GM10847 (cell line): ENCODE results near the gene TMEFF2.

ENCODE experiments used
- POLR2A ChIP-seq: IDR thresholded peaks from 2 replicates; pipeline ENCODE4 v1.6.1; 2011; ENCODE audit not compliant: insufficient read length; ENCODE audit errors: extremely low read depth

The TMEFF2 gene

GRCh38 chr2:191952515-191953270 lies 242.0 kb downstream of the TMEFF2 start:
- no peak for TF ChIP-seq POLR2A

- TF ChIP-seq POLR2A: no peak
Measured at GRCh38 chr2:191951832-191952231, 242.9 kb downstream of the TMEFF2 start.

- no peak for TF ChIP-seq POLR2A
Measured at GRCh38 chr2:191951376-191951775, 243.4 kb downstream of the TMEFF2 start.

- no peak for TF ChIP-seq POLR2A
Measured at GRCh38 chr2:191950132-191950874, 244.4 kb downstream of the TMEFF2 start.

- no peak for TF ChIP-seq POLR2A
Measured at GRCh38 chr2:191947235-191947634, 247.5 kb downstream of the TMEFF2 start.

- TF ChIP-seq POLR2A: no peak
Measured at GRCh38 chr2:191946471-191947182, 248.1 kb downstream of the TMEFF2 start.

GRCh38 chr2:191945623-191946022 lies 249.1 kb downstream of the TMEFF2 start:
- TF ChIP-seq POLR2A: no peak

- TF ChIP-seq POLR2A: no peak
Measured at GRCh38 chr2:191942739-191943103, 252.0 kb downstream of the TMEFF2 start.

GRCh38 chr2:191942090-191942738 lies 252.5 kb downstream of the TMEFF2 start:
- no peak for TF ChIP-seq POLR2A

- TF ChIP-seq POLR2A: no peak
Measured at GRCh38 chr2:191941376-191941929, 253.3 kb downstream of the TMEFF2 start.

- TF ChIP-seq POLR2A: no peak
Measured at GRCh38 chr2:191938779-191939178, 256.0 kb downstream of the TMEFF2 start.

GRCh38 chr2:191936882-191937405 lies 257.8 kb downstream of the TMEFF2 start:
- no peak for TF ChIP-seq POLR2A

GRCh38 chr2:191935247-191935646 lies 259.5 kb downstream of the TMEFF2 start:
- TF ChIP-seq POLR2A: no peak

GRCh38 chr2:191933307-191934105 lies 261.2 kb downstream of the TMEFF2 start:
- TF ChIP-seq POLR2A: no peak
